Upper lobe of left lung (tissue), 6 donors: ENCODE results near the gene DDX10. TPM values are rescaled to one million over a fixed set of nuclear protein-coding genes. Genes with fewer than 3 reads are reported as not detected.

Source experiments
- ATAC-seq, 2 donors: fragments of 200-7000 bp; cut with Tn5 transposase; one replicate each; pipeline ENCODE4 v1.9.1; 2022; ENCODE audit warnings: mild to moderate bottlenecking in 2 of 2, moderate library complexity in 2 of 2; ENCODE audit not compliant: low FRiP score in 2 of 2
- DNase-seq, 2 donors: peaks; one replicate each; pipeline ENCODE4 v3.0.0-alpha.2; 2019 to 2020
- H3K27ac ChIP-seq, 4 donors: fragments of 200-600 bp; sonication (generic); one replicate each; pipeline ENCODE4 v1.5.1; 2016 to 2019
- H3K27me3 ChIP-seq, 4 donors: fragments of 200-600 bp; sonication (generic); one replicate each; pipeline ENCODE4 v1.5.1; 2017 to 2019
- H3K36me3 ChIP-seq, 4 donors: fragments of 200-600 bp; sonication (generic); one replicate each; pipeline ENCODE4 v1.5.1; 2016 to 2019
- H3K4me1 ChIP-seq, 4 donors: fragments of 200-600 bp; sonication (generic); one replicate each; pipeline ENCODE4 v1.5.1; 2018 to 2019
- H3K4me3 ChIP-seq, 4 donors: fragments of 200-600 bp; sonication (generic); one replicate each; pipeline ENCODE4 v1.5.1; 2017 to 2019; ENCODE audit warnings: mild to moderate bottlenecking in 2 of 4, moderate library complexity in 1 of 4
- H3K9me3 ChIP-seq, 4 donors: fragments of 200-600 bp; sonication (generic); one replicate each; pipeline ENCODE4 v1.5.1; 2018 to 2019
- EP300 ChIP-seq, 4 donors: sonication (generic); formaldehyde crosslinking; IDR thresholded peaks; one replicate each; pipeline ENCODE4 v1.5.1; 2017; ENCODE audit warnings: antibody characterized with exemption in 4 of 4, control low read depth in 2 of 4
- POLR2A ChIP-seq, 4 donors: fragments of 450-650 bp; IDR thresholded peaks; one replicate each; pipeline ENCODE4 v1.5.1; 2016 to 2017; ENCODE audit warnings: antibody characterized with exemption in 4 of 4, mild to moderate bottlenecking in 2 of 4
- POLR2AphosphoS5 ChIP-seq, 2 donors: sonication (generic); formaldehyde crosslinking; IDR thresholded peaks; one replicate each; pipeline ENCODE4 v1.5.1; 2017; ENCODE audit warnings: antibody characterized with exemption in 2 of 2
- WGBS, 2 donors: methylation state at CpG; one replicate each; pipeline ENCODE4 v1.1.5; 2017 to 2018; 5-methylcytosine and 5-hydroxymethylcytosine counted together
- total RNA-seq, 6 donors: library from RNA; depleted of rRNA in 4 of 6; stranded (reverse); fragments of >200 nt in 4 of 6; gene quantifications; one replicate each; pipeline versions ENCODE4 v1.1.0 to v1.2.1, GENCODE V29; 2016 to 2021
- TF ChIP-seq, protein P1 (sequence below), 6 experiments: fragments of 450-650 bp in 4 of 6; fragments of 200-600 bp in 2 of 6; sonication (generic) in 2 of 6; IDR thresholded peaks; one replicate each; pipeline ENCODE4 v1.5.1; 2016 to 2019; ENCODE audit warnings: antibody characterized with exemption in 6 of 6
- donor health status: DM: no; HTN: no; CAD: no; lungs with moderate emphysema.
- donor health status: DM: no; HTN: yes; CAD: no; lungs with severe emphysema.

DDX10 gene
- total RNA-seq, 6 donors from 2014 or later = 9.0 to 25.2 (median 17.4) TPM

- H3K27me3 ChIP-seq = no peaks in the 10 kb centered on the region
Observed at GRCh38 chr11:108654994-108655631, 9.8 kb upstream of the DDX10 start.

GRCh38 chr11:108662700-108663099 is 2.2 kb upstream of the DDX10 start:
- ATAC-seq (no peak), DNase-seq (no peak)
- H3K9me3 ChIP-seq = no peaks in the 10 kb centered on the region
- H3K27me3 ChIP-seq = no peaks in the 10 kb centered on the region
- TF ChIP-seq EP300 (IDR thresholded peaks at IDR 0.05) (no peak), POLR2A (IDR thresholded peaks at IDR 0.05) (no peak), POLR2AphosphoS5 (IDR thresholded peaks at IDR 0.05) (no peak)
- TF ChIP-seq, protein P1, sequence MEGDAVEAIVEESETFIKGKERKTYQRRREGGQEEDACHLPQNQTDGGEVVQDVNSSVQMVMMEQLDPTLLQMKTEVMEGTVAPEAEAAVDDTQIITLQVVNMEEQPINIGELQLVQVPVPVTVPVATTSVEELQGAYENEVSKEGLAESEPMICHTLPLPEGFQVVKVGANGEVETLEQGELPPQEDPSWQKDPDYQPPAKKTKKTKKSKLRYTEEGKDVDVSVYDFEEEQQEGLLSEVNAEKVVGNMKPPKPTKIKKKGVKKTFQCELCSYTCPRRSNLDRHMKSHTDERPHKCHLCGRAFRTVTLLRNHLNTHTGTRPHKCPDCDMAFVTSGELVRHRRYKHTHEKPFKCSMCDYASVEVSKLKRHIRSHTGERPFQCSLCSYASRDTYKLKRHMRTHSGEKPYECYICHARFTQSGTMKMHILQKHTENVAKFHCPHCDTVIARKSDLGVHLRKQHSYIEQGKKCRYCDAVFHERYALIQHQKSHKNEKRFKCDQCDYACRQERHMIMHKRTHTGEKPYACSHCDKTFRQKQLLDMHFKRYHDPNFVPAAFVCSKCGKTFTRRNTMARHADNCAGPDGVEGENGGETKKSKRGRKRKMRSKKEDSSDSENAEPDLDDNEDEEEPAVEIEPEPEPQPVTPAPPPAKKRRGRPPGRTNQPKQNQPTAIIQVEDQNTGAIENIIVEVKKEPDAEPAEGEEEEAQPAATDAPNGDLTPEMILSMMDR (IDR thresholded peaks at IDR 0.05) = no peak
- H3K4me3 ChIP-seq = no peak overlapping the region
- 90 to 91% methylated on average over 4 of the region's 4 CpGs for WGBS, 2 donors
- peaks cover 9 to 22% (median 20%) of the 10 kb centered on the region in 4 donors for H3K4me1 ChIP-seq
- H3K36me3 ChIP-seq = no peaks in the 10 kb centered on the region
- no peak overlapping the region for H3K27ac ChIP-seq

More at GRCh38 chr11:108654994-108655631, 9.8 kb upstream of the DDX10 start:
- Histone ChIP-seq H3K4me1 (no peaks in the 10 kb centered on the region), H3K36me3 (no peaks in the 10 kb centered on the region), H3K27ac (no peak overlapping the region), H3K9me3 (no peaks in the 10 kb centered on the region), H3K4me3 (no peak overlapping the region)
- WGBS, 2 donors = 69 to 77% methylated on average over 5 of the region's 5 CpGs
- peak in 1 of 2 donors; percentile 47 for ATAC-seq
- TF ChIP-seq, protein P1 (IDR thresholded peaks at IDR 0.05) = peak in 4 of 6 experiments; percentile 37 to 59 (median 44)
- no peak for TF ChIP-seq POLR2AphosphoS5 (IDR thresholded peaks at IDR 0.05)
- no peak for DNase-seq

DNA sequence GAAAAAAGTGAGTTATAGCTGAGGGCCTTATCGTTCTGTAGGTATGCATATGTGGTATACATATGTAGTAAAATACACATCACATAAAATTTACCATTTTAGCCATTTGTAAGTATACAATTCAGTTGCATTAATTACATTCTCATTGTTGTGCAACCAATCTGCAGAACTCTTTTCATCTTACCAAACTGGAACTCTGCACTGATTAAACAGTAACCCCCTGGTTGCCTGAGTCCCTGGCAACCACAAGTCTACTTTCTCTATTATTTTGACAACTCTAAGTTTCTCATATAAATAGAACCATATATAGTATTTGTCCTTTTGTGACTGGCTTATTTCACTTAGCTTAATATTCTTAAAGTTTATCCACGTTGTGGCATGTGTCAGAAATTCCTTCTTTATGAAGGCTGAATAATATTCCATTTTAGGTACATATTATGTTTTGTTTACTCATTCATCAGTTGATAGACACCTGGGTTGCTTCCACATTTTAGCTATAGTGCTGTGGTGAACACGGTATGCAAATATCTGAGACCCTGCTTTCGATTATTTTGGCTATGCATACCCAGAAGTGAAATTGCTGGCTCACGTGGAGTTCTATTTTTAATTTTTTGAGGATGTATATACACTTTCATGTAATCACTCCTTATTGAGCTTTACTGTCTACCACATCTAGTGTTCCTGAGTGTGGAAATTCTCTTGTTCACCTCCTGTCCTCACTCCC is 1.6 kb upstream of the DDX10 start:
- H3K27ac ChIP-seq = no peak overlapping the region
- peaks cover 9 to 22% (median 20%) of the 10 kb centered on the region in 4 donors for H3K4me1 ChIP-seq
- H3K27me3 ChIP-seq = no peaks in the 10 kb centered on the region
- TF ChIP-seq, protein P1 (IDR thresholded peaks at IDR 0.05) = no peak
- TF ChIP-seq POLR2A (IDR thresholded peaks at IDR 0.05) = no peak
- TF ChIP-seq POLR2AphosphoS5 (IDR thresholded peaks at IDR 0.05) = no peak
- TF ChIP-seq EP300 (IDR thresholded peaks at IDR 0.05) = no peak
- DNase-seq (no peak), ATAC-seq (no peak)
- 85 to 89% methylated on average over 5 of the region's 5 CpGs for WGBS, 2 donors
- H3K4me3 ChIP-seq = no peak overlapping the region
- no peaks in the 10 kb centered on the region for H3K9me3 ChIP-seq
- peaks cover 0 to 3% (median 0%) of the 10 kb centered on the region in 4 donors for H3K36me3 ChIP-seq

GRCh38 chr11:108666373-108666772 is 1.5 kb downstream of the DDX10 start:
- Histone ChIP-seq H3K9me3 (no peaks in the 10 kb centered on the region), H3K27ac (no peak overlapping the region), H3K36me3 (peaks cover 0 to 5% (median 0%) of the 10 kb centered on the region in 4 donors), H3K27me3 (no peaks in the 10 kb centered on the region), H3K4me1 (peaks cover 9 to 22% (median 20%) of the 10 kb centered on the region in 4 donors), H3K4me3 (peak overlapping the region in 1 of 4 donors; percentile 94)
- DNase-seq = no peak
- ATAC-seq = no peak
- TF ChIP-seq, protein P1 (IDR thresholded peaks at IDR 0.05) = no peak
- TF ChIP-seq EP300 (IDR thresholded peaks at IDR 0.05) (no peak), POLR2AphosphoS5 (IDR thresholded peaks at IDR 0.05) (no peak), POLR2A (IDR thresholded peaks at IDR 0.05) (no peak)
- WGBS, 2 donors = 92 to 96% methylated on average over 7 of the region's 7 CpGs
